GM12865 (cell line): ENCODE data around the gene ASXL2.
A peak's percentile ranks its signal among the peaks of the same experiment; 100 is the strongest.

Experiments
- DNase-seq: peaks from one replicate; pipeline ENCODE4 v3.0.0; 2010; ENCODE audit warnings: low read depth
- H3K4me3 ChIP-seq: 2 replicates; pipeline ENCODE4 v1.5.1; 2011; ENCODE audit warnings: mild to moderate bottlenecking, low read depth, low read length, control low read depth
- TF ChIP-seq, protein P1 (sequence below): IDR thresholded peaks from 2 replicates; pipeline ENCODE4 v1.5.1; 2011; ENCODE audit warnings: low read length, control low read depth, low read depth, inconsistent platforms; ENCODE audit not compliant: insufficient read depth; ENCODE audit errors: missing control alignments

The ASXL2 gene

GRCh38 chr2:25879133-25879730, 945 bp upstream of the ASXL2 start:
- DNase-seq: no peak
- TF ChIP-seq, protein P1, sequence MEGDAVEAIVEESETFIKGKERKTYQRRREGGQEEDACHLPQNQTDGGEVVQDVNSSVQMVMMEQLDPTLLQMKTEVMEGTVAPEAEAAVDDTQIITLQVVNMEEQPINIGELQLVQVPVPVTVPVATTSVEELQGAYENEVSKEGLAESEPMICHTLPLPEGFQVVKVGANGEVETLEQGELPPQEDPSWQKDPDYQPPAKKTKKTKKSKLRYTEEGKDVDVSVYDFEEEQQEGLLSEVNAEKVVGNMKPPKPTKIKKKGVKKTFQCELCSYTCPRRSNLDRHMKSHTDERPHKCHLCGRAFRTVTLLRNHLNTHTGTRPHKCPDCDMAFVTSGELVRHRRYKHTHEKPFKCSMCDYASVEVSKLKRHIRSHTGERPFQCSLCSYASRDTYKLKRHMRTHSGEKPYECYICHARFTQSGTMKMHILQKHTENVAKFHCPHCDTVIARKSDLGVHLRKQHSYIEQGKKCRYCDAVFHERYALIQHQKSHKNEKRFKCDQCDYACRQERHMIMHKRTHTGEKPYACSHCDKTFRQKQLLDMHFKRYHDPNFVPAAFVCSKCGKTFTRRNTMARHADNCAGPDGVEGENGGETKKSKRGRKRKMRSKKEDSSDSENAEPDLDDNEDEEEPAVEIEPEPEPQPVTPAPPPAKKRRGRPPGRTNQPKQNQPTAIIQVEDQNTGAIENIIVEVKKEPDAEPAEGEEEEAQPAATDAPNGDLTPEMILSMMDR: no peak
- H3K4me3 ChIP-seq: peak overlapping the region; percentile 56

- H3K4me3 ChIP-seq: peak overlapping the region; percentile 87
- peak; percentile 86 for DNase-seq
- TF ChIP-seq, protein P1: no peak
Measured at GRCh38 chr2:25877431-25878360, 591 bp downstream of the ASXL2 start.

DNA sequence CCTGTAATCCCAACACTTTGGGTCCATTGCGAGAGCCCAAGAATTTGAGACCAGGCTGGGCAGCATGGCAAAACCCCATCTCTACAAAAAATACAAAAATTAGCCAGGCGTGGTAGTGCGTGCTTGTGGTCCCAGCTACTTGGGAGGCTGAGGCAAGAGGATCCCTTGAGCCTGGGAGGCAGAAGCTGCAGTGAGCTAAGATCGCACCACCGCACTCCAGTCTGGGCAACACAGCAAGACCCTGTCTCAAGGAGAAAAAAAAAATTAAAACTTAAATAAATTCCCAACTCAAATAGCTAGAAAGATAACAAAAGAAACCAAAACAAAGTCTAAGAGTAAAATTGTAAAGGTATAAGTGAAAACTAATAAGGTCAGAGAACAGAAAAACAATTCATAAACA, 6.2 kb downstream of the ASXL2 start:
- TF ChIP-seq, protein P1: no peak

DNA sequence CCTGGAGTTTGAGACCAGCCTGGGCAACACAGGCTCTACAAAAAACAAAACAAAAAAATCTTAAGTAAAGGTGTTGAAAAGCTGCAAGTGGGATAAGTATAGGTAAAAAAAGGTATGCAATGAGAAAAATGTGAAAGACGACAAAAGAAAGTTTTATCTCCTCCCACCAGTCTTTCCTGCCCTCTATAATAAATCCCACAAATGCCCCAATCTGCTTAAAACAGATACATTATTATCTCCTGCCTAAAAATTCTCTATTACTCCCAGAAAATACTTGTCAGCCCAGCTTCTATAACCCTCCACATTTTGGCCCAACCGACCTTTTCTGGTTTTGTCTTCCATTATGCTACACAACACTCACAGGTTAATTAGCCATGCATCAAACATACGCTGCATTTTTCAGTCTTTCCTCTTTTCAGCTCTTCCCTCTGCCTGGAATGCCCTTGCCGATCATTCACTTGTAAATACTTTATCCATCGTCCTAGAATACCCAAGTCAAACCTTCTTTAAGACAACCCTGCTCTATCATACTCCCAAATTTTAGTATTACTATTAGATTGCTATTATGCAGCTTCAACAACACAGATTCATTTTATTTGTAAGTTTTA, 10.8 kb downstream of the ASXL2 start:
- no peak for DNase-seq
- TF ChIP-seq, protein P1: no peak
- no peak overlapping the region for H3K4me3 ChIP-seq

More for the DNA sequence above, 6.2 kb downstream of the ASXL2 start:
- DNase-seq: no peak
- no peak overlapping the region for H3K4me3 ChIP-seq

GRCh38 chr2:25856377-25856776, 21.9 kb downstream of the ASXL2 start:
- TF ChIP-seq, protein P1: no peak
- H3K4me3 ChIP-seq: no peak overlapping the region
- DNase-seq: no peak

- DNase-seq: no peak
- no peak overlapping the region for H3K4me3 ChIP-seq
- TF ChIP-seq, protein P1: no peak
Measured at GRCh38 chr2:25855065-25855464, 23.2 kb downstream of the ASXL2 start.
